WTC11 (cell line): ENCODE measurements around the gene SNX32.

Source experiments
- CTCF ChIP-seq: fragments of 200-600 bp; IDR thresholded peaks from 2 replicates; pipeline ENCODE4 v1.8.0; 2022; ENCODE audit warnings: antibody characterized with exemption
- ESRRA ChIP-seq: sonication (generic); formaldehyde crosslinking; IDR thresholded peaks from 2 replicates; pipeline ENCODE4 v1.8.1; 2022; ENCODE audit warnings: mild to moderate bottlenecking, missing genetic modification reagents, borderline replicate concordance
- GRHL2 ChIP-seq: fragments of 250-450 bp; sonication (Bioruptor Pico); IDR thresholded peaks from 2 replicates; pipeline ENCODE4 v1.8.0; 2022; ENCODE audit warnings: mild to moderate bottlenecking, moderate library complexity; ENCODE audit not compliant: insufficient replicate concordance, severe bottlenecking
- MYBL2 ChIP-seq: sonication (generic); formaldehyde crosslinking; IDR thresholded peaks from 2 replicates; pipeline ENCODE4 v1.8.1; 2023; ENCODE audit warnings: mild to moderate bottlenecking, moderate library complexity, missing genetic modification reagents
- NR2C2 ChIP-seq: sonication (generic); formaldehyde crosslinking; IDR thresholded peaks from 2 replicates; pipeline ENCODE4 v1.8.0; 2022; ENCODE audit warnings: mild to moderate bottlenecking, missing genetic modification reagents
- SP1 ChIP-seq: sonication (generic); formaldehyde crosslinking; conservative IDR thresholded peaks from 2 replicates; pipeline ENCODE4 v1.8.1; 2022; ENCODE audit warnings: missing genetic modification reagents
- ZBTB43 ChIP-seq: sonication (generic); formaldehyde crosslinking; IDR thresholded peaks from 2 replicates; pipeline ENCODE4 v1.8.1; 2023; ENCODE audit warnings: mild to moderate bottlenecking, missing genetic modification reagents
- ZNF416 ChIP-seq: fragments of 250-450 bp; sonication (Bioruptor Pico); IDR thresholded peaks from 2 replicates; pipeline ENCODE4 v1.9.0; 2021; ENCODE audit warnings: mild to moderate bottlenecking, inconsistent platforms

GRCh38 chr11:65786008-65786785 lies 47.6 kb upstream of the SNX32 start:
- TF ChIP-seq CTCF (no peak), NR2C2 (CRISPR knock-in tag) (no peak), ZBTB43 (CRISPR knock-in tag) (no peak), SP1 (CRISPR knock-in tag) (no peak), ZNF416 (CRISPR knock-in tag) (no peak), ESRRA (no peak), MYBL2 (CRISPR knock-in tag) (no peak), GRHL2 (CRISPR knock-in tag) (no peak)
